ENCODE measurements around the gene TRDMT1.

The TRDMT1 gene

GRCh38 chr10:17203416-17203815, 1.9 kb upstream of the TRDMT1 start:
- DNase-seq (ENCODE audit: low read depth, low spot score), result no peak
- CTCF ChIA-PET, result no interaction called here
- POLR2A ChIA-PET, result no interaction called here
- no peak overlapping the region for H3K4me3 ChIP-seq (ENCODE audit: low read depth, low read length)
- TF ChIP-seq CTCF (IDR thresholded peaks at IDR 0.05; ENCODE audit: insufficient read depth, low read length, missing control alignments), result no peak

- no peak for TF ChIP-seq CTCF (IDR thresholded peaks at IDR 0.05; ENCODE audit: insufficient read depth, low read length, missing control alignments)
- no peak overlapping the region for H3K4me3 ChIP-seq (ENCODE audit: low read depth, low read length)
- DNase-seq (ENCODE audit: low read depth, low spot score), result no peak
- ChIA-PET POLR2A (no interaction called here), CTCF (no interaction called here)
These were observed 1.5 kb upstream of the TRDMT1 start for GRCh38 chr10:17202999-17203398.

GRCh38 chr10:17202506-17202905, 1.0 kb upstream of the TRDMT1 start:
- no peak for DNase-seq (ENCODE audit: low read depth, low spot score)
- TF ChIP-seq CTCF (IDR thresholded peaks at IDR 0.05; ENCODE audit: insufficient read depth, low read length, missing control alignments), result no peak
- CTCF ChIA-PET, result no interaction called here
- no peak overlapping the region for H3K4me3 ChIP-seq (ENCODE audit: low read depth, low read length)
- POLR2A ChIA-PET, result no interaction called here

- POLR2A ChIA-PET, result interaction anchor here (0.8 to 3.6 kb wide), 11 partner anchors 9 to 215 kb away, joined by 3 to 54 read pairs (median 6); partner anchors contain the start of gene VIM
- no peak for DNase-seq (ENCODE audit: low read depth, low spot score)
- CTCF ChIA-PET, result interaction anchor here (1.3 to 2.9 kb wide), 4 partner anchors 10 to 349 kb away, joined by 3 to 8 read pairs (median 4); no protein-coding TSS in a partner anchor
- peak overlapping the region; percentile 69 for H3K4me3 ChIP-seq (ENCODE audit: low read depth, low read length)
- no peak for TF ChIP-seq CTCF (IDR thresholded peaks at IDR 0.05; ENCODE audit: insufficient read depth, low read length, missing control alignments)
These were observed 283 bp upstream of the TRDMT1 start for GRCh38 chr10:17201794-17202116.

GRCh38 chr10:17200001-17200911, 1.2 kb downstream of the TRDMT1 start:
- ChIA-PET POLR2A (interaction anchor here (1.1 to 3.6 kb wide), 6 partner anchors 13 to 177 kb away, joined by 4 to 54 read pairs (median 6); partner anchors contain the start of gene VIM), CTCF (interaction anchor here (0.7 to 2.9 kb wide), 6 partner anchors 8 to 347 kb away, joined by 3 to 8 read pairs (median 4); no protein-coding TSS in a partner anchor)
- DNase-seq (ENCODE audit: low read depth, low spot score), result no peak
- no peak for TF ChIP-seq CTCF (IDR thresholded peaks at IDR 0.05; ENCODE audit: insufficient read depth, low read length, missing control alignments)
- H3K4me3 ChIP-seq (ENCODE audit: low read depth, low read length), result peak overlapping the region; percentile 69

- CTCF ChIA-PET, result interaction anchor here (0.8 to 2.9 kb wide), 4 partner anchors 12 to 30 kb away, joined by 3 to 8 read pairs (median 3); no protein-coding TSS in a partner anchor
- DNase-seq (ENCODE audit: low read depth, low spot score), result no peak
- POLR2A ChIA-PET, result interaction anchor here (2.1 to 3.6 kb wide), 2 partner anchors 30 to 174 kb away, joined by 6 to 54 read pairs; partner anchors contain the start of gene VIM
- no peak for TF ChIP-seq CTCF (IDR thresholded peaks at IDR 0.05; ENCODE audit: insufficient read depth, low read length, missing control alignments)
- H3K4me3 ChIP-seq (ENCODE audit: low read depth, low read length), result peak overlapping the region; percentile 69
These were observed 2.1 kb downstream of the TRDMT1 start for GRCh38 chr10:17199351-17199804.
